ENCODE data around the gene UBE2G1.
A peak's percentile ranks its signal among the peaks of the same experiment; 100 is the strongest.

Gene UBE2G1

DNA sequence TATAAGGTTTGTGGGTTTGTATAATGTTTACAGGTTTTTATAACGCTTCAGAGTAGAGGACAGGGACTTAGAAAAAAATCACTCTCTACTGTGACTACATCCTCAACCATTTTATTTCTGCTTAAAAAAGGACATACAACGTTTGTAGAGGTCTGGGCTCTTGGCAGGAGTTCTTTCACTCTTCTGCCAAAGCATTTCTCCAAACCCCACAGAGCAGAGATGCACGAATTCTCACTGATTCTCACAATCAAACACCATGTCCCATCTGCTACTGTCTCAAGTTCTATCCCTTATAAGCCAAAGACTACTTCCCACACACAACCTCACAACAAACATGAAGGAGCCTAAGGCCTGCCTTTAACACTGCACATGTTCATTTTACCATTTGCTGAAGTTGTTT is 95.7 kb downstream of the UBE2G1 start:
- TF ChIP-seq, protein P1, sequence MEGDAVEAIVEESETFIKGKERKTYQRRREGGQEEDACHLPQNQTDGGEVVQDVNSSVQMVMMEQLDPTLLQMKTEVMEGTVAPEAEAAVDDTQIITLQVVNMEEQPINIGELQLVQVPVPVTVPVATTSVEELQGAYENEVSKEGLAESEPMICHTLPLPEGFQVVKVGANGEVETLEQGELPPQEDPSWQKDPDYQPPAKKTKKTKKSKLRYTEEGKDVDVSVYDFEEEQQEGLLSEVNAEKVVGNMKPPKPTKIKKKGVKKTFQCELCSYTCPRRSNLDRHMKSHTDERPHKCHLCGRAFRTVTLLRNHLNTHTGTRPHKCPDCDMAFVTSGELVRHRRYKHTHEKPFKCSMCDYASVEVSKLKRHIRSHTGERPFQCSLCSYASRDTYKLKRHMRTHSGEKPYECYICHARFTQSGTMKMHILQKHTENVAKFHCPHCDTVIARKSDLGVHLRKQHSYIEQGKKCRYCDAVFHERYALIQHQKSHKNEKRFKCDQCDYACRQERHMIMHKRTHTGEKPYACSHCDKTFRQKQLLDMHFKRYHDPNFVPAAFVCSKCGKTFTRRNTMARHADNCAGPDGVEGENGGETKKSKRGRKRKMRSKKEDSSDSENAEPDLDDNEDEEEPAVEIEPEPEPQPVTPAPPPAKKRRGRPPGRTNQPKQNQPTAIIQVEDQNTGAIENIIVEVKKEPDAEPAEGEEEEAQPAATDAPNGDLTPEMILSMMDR (IDR thresholded peaks at IDR 0.05; ENCODE audit: extremely low read depth, insufficient read depth, missing control alignments), result no peak
- no peak for DNase-seq (ENCODE audit: low spot score)
- in situ Hi-C loops (cut with MboI; ENCODE audit: low pct_unique_long_range_greater_than_20kb, low sequenced_read_pairs, unreplicated experiment), result no loop called here

DNA sequence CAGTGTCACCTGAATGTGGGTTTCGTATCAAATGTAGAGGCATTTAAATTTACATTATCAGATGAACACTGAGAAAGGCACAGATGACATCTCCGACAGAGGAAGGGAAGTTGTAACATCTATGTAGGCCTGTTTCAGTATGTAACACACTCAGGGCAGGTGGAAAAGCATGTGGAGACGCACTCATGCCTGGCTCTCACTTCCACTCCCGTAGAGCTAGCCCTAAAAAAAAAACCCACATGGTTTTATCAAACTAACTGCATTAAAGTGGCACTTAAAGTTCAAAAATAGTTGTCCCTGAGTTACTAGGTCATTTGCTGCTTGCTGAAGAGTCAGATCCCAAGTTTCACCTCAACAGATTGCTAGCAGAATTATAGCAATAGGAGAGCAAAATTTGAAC is 96.6 kb downstream of the UBE2G1 start:
- TF ChIP-seq, protein P1 (IDR thresholded peaks at IDR 0.05; ENCODE audit: extremely low read depth, insufficient read depth, missing control alignments), result no peak
- in situ Hi-C loops (cut with MboI; ENCODE audit: low pct_unique_long_range_greater_than_20kb, low sequenced_read_pairs, unreplicated experiment), result no loop called here
- DNase-seq (ENCODE audit: low spot score), result no peak

DNA sequence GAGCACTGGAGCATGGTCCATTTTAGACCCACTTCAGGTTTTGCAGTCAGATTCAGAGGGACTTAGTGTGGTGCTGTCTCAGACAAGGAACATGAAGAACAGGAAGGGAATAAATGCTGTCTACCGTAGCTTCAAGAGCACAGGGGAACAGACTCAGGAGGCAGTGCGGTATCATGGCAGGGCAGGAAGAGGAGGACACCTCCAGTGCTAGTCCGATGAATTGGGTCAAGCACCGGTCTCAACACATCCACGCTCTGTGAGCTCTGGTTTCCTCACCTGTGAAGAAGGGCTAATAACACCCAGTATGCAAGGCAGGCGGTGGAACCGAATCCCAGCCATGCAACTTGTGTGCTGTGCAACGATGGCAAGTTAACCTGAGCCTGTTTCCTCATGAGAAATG is 99.1 kb downstream of the UBE2G1 start:
- TF ChIP-seq, protein P1 (IDR thresholded peaks at IDR 0.05; ENCODE audit: extremely low read depth, insufficient read depth, missing control alignments), result no peak
- no peak for DNase-seq (ENCODE audit: low spot score)
- in situ Hi-C loops (cut with MboI; ENCODE audit: low pct_unique_long_range_greater_than_20kb, low sequenced_read_pairs, unreplicated experiment), result no loop called here

DNA sequence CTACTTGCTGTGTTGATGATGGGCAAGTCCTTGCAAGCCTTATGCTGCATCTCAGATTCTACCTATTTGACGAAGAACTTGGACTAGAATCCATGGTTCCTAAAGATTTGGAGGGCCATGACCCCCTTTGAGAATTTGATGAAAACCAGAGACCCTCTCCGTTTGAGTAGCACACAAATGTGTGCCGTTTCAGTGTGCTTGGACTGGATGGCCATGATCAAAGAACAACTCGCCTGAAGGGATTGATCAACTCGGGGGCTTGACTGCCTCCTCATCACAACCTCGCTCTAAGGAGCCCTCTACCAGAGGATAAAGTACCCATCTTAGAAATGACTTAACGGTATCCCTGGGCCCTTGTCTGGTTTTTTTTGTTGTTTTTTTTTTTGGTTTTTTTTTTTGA is 99.9 kb downstream of the UBE2G1 start:
- in situ Hi-C loops (cut with MboI; ENCODE audit: low pct_unique_long_range_greater_than_20kb, low sequenced_read_pairs, unreplicated experiment), result no loop called here

DNA sequence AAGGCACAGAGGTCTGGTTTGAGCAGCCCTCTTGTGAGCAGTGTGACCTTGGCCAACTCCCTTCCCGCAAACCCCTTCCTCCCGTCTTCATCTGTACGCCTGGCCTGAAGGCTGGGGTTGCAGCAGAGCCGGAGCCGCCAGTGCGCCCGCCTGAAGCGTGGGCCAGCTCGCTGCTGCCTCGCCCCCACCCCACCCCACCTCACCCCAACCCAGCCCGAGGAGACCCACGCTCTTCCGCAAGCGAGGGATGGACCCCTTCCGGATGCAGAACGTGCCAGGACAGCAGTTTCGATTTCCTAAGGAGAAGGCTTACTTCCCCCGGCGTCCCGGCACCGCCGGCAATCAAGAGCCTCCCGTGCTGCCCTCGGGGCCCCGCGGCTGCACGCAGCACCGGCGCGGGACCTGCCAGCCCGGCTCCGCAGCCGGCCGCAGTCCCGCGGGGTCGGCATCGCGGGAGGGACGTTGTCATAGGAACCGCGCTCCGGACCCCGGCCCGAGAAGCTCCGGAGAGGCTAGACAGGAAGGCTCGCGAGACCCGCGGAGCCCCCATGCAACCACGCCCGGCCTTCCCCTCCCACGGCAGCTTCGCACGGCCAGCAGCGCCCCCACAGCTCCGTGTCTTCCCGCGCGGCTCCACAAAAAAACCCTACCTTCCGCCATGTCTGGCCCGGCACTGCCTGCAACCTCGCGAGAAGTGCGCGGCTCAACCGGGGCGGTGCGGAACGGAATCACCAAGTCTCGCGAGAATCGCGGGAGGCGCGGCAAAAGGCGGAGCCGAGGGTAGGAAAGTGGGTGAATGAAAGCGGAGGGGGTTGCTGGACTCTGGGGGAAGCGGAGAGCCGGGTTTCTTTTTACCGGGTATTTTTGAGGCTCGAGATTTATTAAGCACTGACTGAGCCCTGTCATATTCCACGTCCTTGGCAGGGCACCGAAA is 102.9 kb downstream of the UBE2G1 start, which contains the start of gene ANKFY1:
TSS of gene ANKFY1 (minus strand) at position 698 of the 934 bp plus-strand sequence. CDS start at position 660, 38 bp downstream.
- in situ Hi-C loops (cut with MboI; ENCODE audit: low pct_unique_long_range_greater_than_20kb, low sequenced_read_pairs, unreplicated experiment), result no loop called here
- TF ChIP-seq, protein P1 (IDR thresholded peaks at IDR 0.05; ENCODE audit: extremely low read depth, insufficient read depth, missing control alignments), result peak; percentile 24
- peak; percentile 98 for DNase-seq (ENCODE audit: low spot score)

More for the DNA sequence above, 99.9 kb downstream of the UBE2G1 start:
- no peak for DNase-seq (ENCODE audit: low spot score)
- TF ChIP-seq, protein P1 (IDR thresholded peaks at IDR 0.05; ENCODE audit: extremely low read depth, insufficient read depth, missing control alignments), result no peak

DNA sequence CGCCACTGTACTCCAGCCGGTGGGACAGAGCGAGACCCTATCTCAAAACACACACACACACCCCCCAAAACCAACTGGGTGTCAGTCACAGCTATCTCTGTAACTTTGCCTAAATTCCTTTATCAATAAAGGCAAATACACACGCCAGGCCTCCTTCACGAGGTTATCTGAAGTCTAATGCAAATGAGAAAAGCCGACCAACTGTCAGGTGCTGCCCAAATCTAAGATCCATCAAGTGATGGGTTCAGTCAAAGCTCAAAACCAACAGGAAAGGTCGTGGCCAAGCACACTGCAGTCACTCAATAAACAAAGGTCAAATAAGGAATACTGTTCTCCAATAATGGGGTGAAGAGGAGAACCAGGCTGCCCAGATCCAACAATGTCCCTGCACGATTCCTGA is 103.8 kb downstream of the UBE2G1 start:
- in situ Hi-C loops (cut with MboI; ENCODE audit: low pct_unique_long_range_greater_than_20kb, low sequenced_read_pairs, unreplicated experiment), result no loop called here
- TF ChIP-seq, protein P1 (IDR thresholded peaks at IDR 0.05; ENCODE audit: extremely low read depth, insufficient read depth, missing control alignments), result no peak
- DNase-seq (ENCODE audit: low spot score), result no peak

All from GM13977 (cell line).